Measurements from ENCODE around the gene LRRC26.

LRRC26 gene

GRCh38 chr9:137188490-137189296 is 18.8 kb upstream of the LRRC26 start, which contains the start of the genes ANAPC2 and SSNA1:
Gene ANAPC2 (minus strand): TSS chr9:137188560. CDS start chr9:137188532, 28 bp downstream.
Gene SSNA1 (plus strand): TSS chr9:137188676. CDS start chr9:137188727, 51 bp downstream.
- Histone ChIP-seq H3K36me3 (peaks cover 54% of the 10 kb centered on the region), H3K4me3 (ENCODE audit: low read depth in 1 of 2, low read length in 1 of 2) (peak within 1 kb of the TSS; percentile 81 to 97), H3K27me3 (no peaks in the 10 kb centered on the region), H3K27ac (peak within 1 kb of the TSS; percentile 98), H3K4me1 (ENCODE audit: control insufficient read depth in 1 of 2, insufficient read depth in 1 of 2, low read depth in 1 of 2, low read length in 1 of 2) (peaks cover 34% of the 10 kb centered on the region in 2 experiments), H3K9me3 (no peaks in the 10 kb centered on the region)
- peak; percentile 76 for TF ChIP-seq CTCF (IDR thresholded peaks at IDR 0.05)

DNA sequence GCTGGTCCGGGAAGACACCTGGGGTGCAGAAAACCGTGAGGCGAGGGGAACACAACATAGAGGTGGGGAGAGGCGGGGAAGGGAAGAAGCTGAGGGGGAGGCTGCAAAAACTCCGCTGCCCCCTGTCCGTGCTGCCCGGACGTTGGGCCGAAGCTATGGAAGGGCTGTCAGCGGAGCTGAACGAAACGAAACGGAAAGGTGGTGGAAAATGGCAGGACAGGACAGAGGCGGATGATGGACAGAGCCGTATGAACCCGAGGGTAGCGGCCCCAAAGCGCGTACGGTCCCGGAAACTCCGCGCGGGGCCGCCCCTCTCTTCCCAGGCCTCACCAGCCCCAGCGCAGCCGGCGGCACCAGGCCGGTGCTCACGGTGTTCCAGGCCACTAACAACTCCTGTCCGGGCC is 18.2 kb upstream of the LRRC26 start:
- Histone ChIP-seq H3K36me3 (peaks cover 60% of the 10 kb centered on the region), H3K9me3 (no peaks in the 10 kb centered on the region), H3K27ac (peak overlapping the region; percentile 98), H3K4me3 (ENCODE audit: low read depth in 1 of 2, low read length in 1 of 2) (peak overlapping the region; percentile 81 to 97), H3K27me3 (no peaks in the 10 kb centered on the region), H3K4me1 (ENCODE audit: control insufficient read depth in 1 of 2, insufficient read depth in 1 of 2, low read depth in 1 of 2, low read length in 1 of 2) (peaks cover 34% of the 10 kb centered on the region in 2 experiments)
- TF ChIP-seq CTCF (IDR thresholded peaks at IDR 0.05), result no peak

DNA sequence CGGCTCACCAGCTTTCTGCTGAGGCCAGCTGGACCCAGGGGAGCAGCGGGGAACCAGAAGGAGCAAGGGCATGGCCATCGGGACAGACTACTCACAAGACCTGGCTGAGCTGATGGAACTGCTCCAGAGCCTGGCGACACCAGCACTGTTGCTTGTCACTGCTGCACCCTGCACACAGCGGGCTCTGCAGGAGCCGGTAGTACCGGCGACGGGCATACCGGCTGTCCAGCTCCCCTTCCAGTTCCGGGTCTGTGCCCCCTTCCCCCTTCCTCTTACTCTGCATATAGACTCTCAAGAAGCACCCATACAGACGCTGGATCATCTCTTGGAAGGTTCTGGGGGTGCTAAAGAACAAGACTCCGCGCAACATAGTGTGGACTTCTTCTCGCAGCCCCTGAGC is 17.5 kb upstream of the LRRC26 start:
- no peak for TF ChIP-seq CTCF (IDR thresholded peaks at IDR 0.05)
- H3K4me3 ChIP-seq (ENCODE audit: low read depth in 1 of 2, low read length in 1 of 2), result peak overlapping the region; percentile 81 to 97
- H3K36me3 ChIP-seq, result peaks cover 67% of the 10 kb centered on the region
- peaks cover 34% of the 10 kb centered on the region in 2 experiments for H3K4me1 ChIP-seq (ENCODE audit: control insufficient read depth in 1 of 2, insufficient read depth in 1 of 2, low read depth in 1 of 2, low read length in 1 of 2)
- H3K9me3 ChIP-seq, result no peaks in the 10 kb centered on the region
- peak overlapping the region; percentile 98 for H3K27ac ChIP-seq
- no peaks in the 10 kb centered on the region for H3K27me3 ChIP-seq

DNA sequence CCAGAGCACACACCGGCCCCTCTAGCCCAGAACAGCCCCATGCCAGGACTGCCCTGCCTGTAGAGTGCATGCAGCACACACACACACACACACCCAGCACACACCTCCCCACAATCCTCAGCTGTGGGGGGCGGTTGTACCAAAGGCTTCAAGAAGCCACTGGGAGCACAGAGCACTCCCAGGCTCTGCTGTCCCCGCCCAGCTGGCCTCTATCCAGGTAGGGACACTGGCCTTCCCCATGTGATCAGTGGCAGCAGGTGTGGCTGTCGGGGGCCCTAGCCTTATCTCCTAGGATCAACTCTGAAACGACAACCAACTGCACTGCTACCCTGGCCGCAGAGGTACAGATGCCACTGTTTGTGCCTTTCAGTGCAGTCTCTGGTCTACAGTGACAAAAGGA is 16.5 kb upstream of the LRRC26 start:
- no peaks in the 10 kb centered on the region for H3K9me3 ChIP-seq
- no peak for TF ChIP-seq CTCF (IDR thresholded peaks at IDR 0.05)
- H3K4me3 ChIP-seq (ENCODE audit: low read depth in 1 of 2, low read length in 1 of 2), result no peak overlapping the region
- H3K27me3 ChIP-seq, result no peaks in the 10 kb centered on the region
- H3K27ac ChIP-seq, result no peak overlapping the region
- peaks cover 77% of the 10 kb centered on the region for H3K36me3 ChIP-seq
- H3K4me1 ChIP-seq (ENCODE audit: control insufficient read depth in 1 of 2, insufficient read depth in 1 of 2, low read depth in 1 of 2, low read length in 1 of 2), result peaks cover 34% of the 10 kb centered on the region in 2 experiments

- H3K36me3 ChIP-seq, result peaks cover 77% of the 10 kb centered on the region
- no peak for TF ChIP-seq CTCF (IDR thresholded peaks at IDR 0.05)
- H3K4me1 ChIP-seq (ENCODE audit: control insufficient read depth in 1 of 2, insufficient read depth in 1 of 2, low read depth in 1 of 2, low read length in 1 of 2), result peaks cover 34% of the 10 kb centered on the region in 2 experiments
- H3K27ac ChIP-seq, result no peak overlapping the region
- H3K4me3 ChIP-seq (ENCODE audit: low read depth in 1 of 2, low read length in 1 of 2), result no peak overlapping the region
- H3K9me3 ChIP-seq, result no peaks in the 10 kb centered on the region
- no peaks in the 10 kb centered on the region for H3K27me3 ChIP-seq
Observed at GRCh38 chr9:137185921-137186320, 16.1 kb upstream of the LRRC26 start.
